Mononuclear cell (primary cell): Measurements from ENCODE around the gene KCNQ1. TPM values are rescaled to one million over a fixed set of nuclear protein-coding genes. Genes with fewer than 3 reads are reported as not detected.

Experiments
- H3K27me3 ChIP-seq: 2 replicates; pipeline ENCODE4 v1.6.0; 2011; ENCODE audit warnings: low read length, control low read depth; ENCODE audit not compliant: insufficient read depth
- H3K4me1 ChIP-seq: 2 replicates; pipeline ENCODE4 v1.5.1; 2011; ENCODE audit warnings: mild to moderate bottlenecking, low read length, control low read depth; ENCODE audit not compliant: insufficient read depth
- H3K4me3 ChIP-seq: 2 replicates; pipeline ENCODE4 v1.5.1; 2011; ENCODE audit warnings: mild to moderate bottlenecking, low read length, moderate library complexity
- H3K9me3 ChIP-seq: 2 replicates; pipeline ENCODE4 v1.5.1; 2011; ENCODE audit warnings: low read depth, mild to moderate bottlenecking, control low read depth, low read length
- total RNA-seq: library from RNA; depleted of rRNA; stranded (reverse); fragments of >200 nt; gene quantifications from one replicate; pipeline ENCODE4 v1.2.3, GENCODE V29; 2012

The KCNQ1 gene
- total RNA-seq, 1 donor: 12.7 TPM

DNA sequence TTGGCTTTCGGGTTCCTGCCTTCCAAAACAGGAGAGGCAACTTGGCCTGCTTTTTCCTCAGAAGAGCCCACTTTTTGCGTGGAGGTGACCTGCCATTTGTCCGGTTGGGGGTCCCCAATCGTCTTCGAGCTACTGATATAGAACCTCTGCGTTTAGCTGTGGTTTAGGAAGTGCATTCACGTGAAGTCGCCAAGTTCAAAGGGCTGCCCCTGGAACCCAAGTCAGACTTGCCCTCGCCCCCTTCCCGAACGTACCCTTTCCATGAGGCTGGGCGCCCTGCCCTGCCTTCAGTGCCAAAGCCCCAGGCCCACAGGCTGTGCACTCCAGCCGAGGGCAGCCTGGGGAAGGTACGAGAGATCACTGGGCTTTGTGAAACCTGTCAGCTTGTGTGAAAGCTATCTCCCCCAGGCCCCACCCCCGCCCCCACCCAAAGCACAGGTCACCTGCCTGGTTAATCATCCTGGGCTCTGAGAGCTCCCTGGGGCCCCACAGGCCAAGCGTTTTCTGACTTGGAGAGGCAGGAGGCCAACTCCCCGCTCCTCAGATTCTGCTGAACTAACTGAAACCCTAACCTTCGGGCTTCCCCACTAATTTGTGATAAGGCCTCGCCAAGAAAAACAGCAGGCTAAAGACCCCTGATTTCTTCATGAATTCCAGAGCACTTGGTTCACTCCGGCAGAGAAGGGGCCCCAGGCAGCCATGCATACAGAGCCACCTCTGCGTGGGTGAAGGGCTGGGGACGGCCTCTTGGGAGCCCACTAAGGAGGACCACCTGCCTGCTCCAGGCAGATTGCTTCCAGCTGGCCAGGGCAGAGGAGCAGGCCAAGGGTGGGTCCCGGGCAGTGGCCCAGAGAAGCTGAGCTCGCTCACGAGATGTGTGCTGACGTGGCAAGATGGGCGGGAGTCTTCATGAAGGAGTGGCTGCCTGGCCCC lies 280.8 kb downstream of the KCNQ1 start:
- Histone ChIP-seq H3K27me3 (no peaks in the 10 kb centered on the region), H3K4me1 (no peaks in the 10 kb centered on the region), H3K4me3 (no peak overlapping the region), H3K9me3 (no peaks in the 10 kb centered on the region)

DNA sequence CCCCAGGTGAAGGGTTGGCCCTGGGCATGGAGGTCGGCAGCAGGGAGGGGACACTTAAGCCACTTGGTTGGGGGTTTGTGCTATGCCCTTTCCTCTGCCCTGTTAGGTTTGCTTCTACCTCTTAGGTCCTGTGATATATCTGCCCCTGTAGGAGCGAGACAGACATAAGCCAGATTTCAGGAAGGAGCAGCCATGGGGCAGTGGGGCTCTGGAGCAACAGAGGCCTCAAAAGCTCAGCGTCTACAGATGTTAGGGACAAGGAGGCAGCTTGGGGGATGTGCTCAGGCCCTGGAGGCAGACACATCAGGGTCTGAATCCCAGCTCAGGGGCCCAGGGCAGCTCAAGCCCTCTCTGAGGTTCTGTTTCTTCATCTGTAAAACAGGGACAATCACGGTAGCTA lies 282.2 kb downstream of the KCNQ1 start:
- H3K9me3 ChIP-seq: no peaks in the 10 kb centered on the region
- no peaks in the 10 kb centered on the region for H3K27me3 ChIP-seq
- H3K4me3 ChIP-seq: no peak overlapping the region
- H3K4me1 ChIP-seq: no peaks in the 10 kb centered on the region

- Histone ChIP-seq H3K9me3 (no peaks in the 10 kb centered on the region), H3K4me1 (no peaks in the 10 kb centered on the region), H3K27me3 (no peaks in the 10 kb centered on the region), H3K4me3 (no peak overlapping the region)
Measured at GRCh38 chr11:2728128-2728662, 283.4 kb downstream of the KCNQ1 start.

GRCh38 chr11:2728663-2729332 lies 284.0 kb downstream of the KCNQ1 start:
- Histone ChIP-seq H3K4me3 (no peak overlapping the region), H3K4me1 (no peaks in the 10 kb centered on the region), H3K9me3 (no peaks in the 10 kb centered on the region), H3K27me3 (no peaks in the 10 kb centered on the region)

DNA sequence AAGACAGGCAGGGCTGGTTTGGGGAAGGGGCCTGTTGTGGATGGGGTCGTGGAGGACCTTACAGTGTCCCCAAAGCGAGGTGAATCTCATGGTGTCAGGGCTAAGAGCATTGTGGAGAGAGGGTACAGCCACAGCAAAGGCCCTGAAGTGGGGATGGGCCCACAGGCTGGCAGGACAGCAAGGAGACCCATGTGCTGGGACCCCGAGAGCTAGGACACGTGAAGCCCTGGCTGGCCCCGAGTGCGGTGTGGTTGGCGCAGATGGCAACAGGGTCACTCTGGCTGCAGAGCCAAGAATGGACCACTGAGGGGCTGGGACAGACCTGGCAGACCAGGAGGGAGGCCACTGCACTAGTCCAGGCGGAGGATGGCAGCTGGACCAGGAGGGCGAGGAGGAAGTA lies 285.0 kb downstream of the KCNQ1 start:
- no peaks in the 10 kb centered on the region for H3K4me1 ChIP-seq
- H3K9me3 ChIP-seq: no peaks in the 10 kb centered on the region
- H3K4me3 ChIP-seq: no peak overlapping the region
- no peaks in the 10 kb centered on the region for H3K27me3 ChIP-seq

- no peaks in the 10 kb centered on the region for H3K4me1 ChIP-seq
- no peak overlapping the region for H3K4me3 ChIP-seq
- H3K27me3 ChIP-seq: no peaks in the 10 kb centered on the region
- no peaks in the 10 kb centered on the region for H3K9me3 ChIP-seq
Measured at GRCh38 chr11:2730272-2731129, 285.7 kb downstream of the KCNQ1 start.

DNA sequence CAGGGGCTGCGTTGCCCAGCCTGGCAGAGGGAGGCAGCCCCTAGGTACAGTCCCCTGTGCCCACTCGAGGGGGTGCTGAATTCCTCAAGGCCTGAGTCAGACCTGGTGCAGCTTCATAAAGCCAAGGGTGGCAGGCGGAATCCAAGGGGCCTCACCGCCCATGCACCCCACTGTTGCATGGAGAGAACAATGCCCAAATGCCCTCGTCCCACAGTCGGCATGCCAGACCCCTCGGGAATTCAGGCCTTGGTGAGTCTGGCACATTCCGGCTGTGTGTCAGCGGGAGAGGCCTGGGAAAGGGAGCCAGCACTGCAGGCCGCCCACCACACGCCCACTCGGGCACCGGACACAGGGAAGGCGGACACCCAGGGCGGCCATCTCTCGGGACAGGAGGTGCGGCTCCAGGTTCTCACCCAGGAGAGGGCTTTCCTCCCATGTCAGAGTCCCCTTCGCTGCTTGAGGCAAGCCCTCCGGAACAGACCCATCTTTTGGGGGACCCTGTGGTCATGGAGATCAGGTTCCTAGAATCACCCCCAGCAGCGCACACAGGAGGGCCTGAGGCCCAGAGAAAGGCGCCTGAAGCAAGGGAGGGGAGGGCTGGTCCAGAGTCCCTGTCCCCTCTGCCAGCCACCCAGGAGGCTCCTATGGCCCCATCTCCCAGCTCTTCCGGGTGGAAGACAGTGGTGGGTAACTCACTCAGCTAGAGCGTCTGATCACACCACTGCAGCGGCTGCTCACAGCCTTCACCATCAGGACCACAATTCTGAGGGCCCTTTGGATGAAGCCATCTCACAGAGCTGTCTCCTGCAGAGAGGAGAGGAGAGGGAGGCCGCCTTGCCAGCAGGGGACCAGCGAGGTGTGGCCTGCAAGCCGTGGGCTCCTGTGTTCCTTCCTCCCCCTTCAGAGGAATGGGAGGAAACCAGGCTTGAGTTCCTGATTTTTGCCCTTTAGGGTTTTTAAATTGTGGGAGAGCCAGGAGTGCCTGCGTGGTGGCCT lies 286.6 kb downstream of the KCNQ1 start:
- no peak overlapping the region for H3K4me3 ChIP-seq
- H3K9me3 ChIP-seq: no peaks in the 10 kb centered on the region
- no peaks in the 10 kb centered on the region for H3K27me3 ChIP-seq
- no peaks in the 10 kb centered on the region for H3K4me1 ChIP-seq

DNA sequence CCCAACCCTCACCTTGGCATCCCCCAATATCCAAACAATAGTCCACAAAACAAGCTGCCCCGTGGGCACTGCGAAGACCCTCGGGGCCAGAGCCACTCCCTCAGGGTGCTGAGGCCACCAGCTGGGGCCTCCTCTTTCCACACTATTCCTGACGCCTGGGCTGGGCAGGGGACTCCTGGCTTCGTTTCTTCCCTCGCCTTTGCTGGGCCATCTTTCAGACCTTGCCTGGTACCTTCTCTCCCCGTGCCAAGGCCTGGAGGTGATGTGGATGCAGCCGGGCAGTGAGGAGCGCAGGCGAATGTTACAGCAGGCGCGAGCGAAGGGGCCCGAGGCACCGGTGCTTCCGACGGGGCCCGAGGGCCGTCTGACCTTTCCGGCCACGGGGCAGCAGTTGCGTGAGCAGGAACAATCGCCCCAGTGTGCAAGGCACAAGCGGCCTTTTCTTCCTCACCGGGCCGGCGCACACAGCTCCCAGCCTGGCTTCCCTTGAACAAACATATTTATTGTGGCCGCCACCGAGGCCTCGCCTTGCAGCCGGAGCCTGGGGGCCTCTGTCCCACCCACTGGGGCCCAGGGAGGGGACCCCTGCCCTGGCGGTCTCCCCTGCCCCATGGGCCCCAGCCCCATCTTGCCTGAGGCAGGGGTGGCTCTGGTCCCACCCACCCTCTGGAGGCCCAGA lies 287.6 kb downstream of the KCNQ1 start:
- H3K9me3 ChIP-seq: no peaks in the 10 kb centered on the region
- no peaks in the 10 kb centered on the region for H3K4me1 ChIP-seq
- H3K27me3 ChIP-seq: no peaks in the 10 kb centered on the region
- H3K4me3 ChIP-seq: no peak overlapping the region

DNA sequence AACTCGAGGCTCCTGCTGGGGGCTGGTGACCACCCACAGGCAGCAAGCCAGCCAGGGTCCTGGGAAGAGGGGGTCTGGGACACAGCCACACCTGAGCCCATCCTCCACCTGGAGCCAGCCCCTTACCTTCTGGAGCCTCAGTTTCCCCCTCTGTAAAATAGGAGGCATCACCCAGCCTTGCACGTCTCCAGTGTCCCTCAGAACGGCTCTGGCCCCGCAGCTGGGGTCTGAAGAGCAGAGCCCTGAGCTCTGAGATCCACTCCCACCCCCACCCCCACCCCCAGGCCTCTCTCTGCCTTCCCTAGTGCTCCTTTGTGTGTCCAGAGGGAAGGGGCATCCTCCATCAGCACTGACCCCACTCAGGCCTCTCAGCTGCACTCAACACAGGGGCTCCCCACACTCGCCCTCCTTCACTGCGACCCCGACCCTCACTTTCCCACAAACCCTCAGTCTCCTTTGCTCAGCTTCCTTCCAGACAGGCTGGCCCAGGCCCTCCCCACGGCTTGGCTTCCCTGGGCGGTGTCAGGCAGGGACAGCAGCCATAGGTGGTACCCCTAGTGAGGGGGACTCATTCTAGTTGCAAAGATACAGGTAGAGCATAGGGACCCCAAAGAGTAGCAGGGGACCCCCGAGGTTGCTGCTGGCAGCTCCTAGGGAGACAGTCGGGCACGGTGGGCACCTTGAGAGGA lies 288.3 kb downstream of the KCNQ1 start:
- Histone ChIP-seq H3K9me3 (no peaks in the 10 kb centered on the region), H3K4me1 (peaks cover 4% of the 10 kb centered on the region), H3K27me3 (no peaks in the 10 kb centered on the region), H3K4me3 (no peak overlapping the region)

- Histone ChIP-seq H3K9me3 (no peaks in the 10 kb centered on the region), H3K4me3 (no peak overlapping the region), H3K4me1 (peaks cover 4% of the 10 kb centered on the region), H3K27me3 (no peaks in the 10 kb centered on the region)
Measured at GRCh38 chr11:2734181-2735052, 289.6 kb downstream of the KCNQ1 start.

- no peak overlapping the region for H3K4me3 ChIP-seq
Measured at GRCh38 chr11:2735053-2735589, 290.3 kb downstream of the KCNQ1 start.

DNA sequence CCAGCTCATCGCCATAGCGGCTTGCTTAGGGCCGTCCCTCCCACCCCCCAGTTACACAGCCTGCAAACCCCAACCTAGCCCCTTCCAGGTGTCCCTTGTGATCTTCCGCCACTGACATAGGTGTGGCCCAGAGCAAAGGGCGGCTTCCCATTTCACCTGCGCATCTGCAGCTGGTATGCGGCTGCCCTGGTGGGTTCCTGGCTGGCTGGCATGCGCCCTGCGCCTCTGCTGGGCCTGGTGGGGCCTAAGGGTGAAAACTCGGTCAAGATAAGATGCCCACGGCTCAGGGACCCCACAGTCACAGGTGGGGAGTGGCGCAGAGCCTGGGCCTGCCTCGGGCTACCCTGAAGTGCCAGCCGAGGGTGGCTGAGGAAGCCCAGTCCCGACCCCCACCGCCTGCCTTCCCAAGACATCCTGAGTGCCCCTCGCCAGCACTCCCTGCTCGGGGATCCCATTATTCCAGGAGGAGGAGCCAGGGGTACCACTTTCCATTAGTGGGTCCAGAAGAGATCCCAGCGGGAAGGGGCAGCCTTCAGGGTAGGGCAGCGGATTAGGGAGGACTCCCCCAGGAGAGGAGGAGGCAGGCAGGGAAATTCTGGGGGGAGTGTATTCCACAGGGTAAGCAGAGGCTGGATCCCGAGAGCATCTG lies 291.9 kb downstream of the KCNQ1 start:
- no peak overlapping the region for H3K4me3 ChIP-seq
- H3K4me1 ChIP-seq: peaks cover 4% of the 10 kb centered on the region
- H3K27me3 ChIP-seq: no peaks in the 10 kb centered on the region
- no peaks in the 10 kb centered on the region for H3K9me3 ChIP-seq

More at GRCh38 chr11:2735053-2735589, 290.3 kb downstream of the KCNQ1 start:
- H3K9me3 ChIP-seq: no peaks in the 10 kb centered on the region
- no peaks in the 10 kb centered on the region for H3K27me3 ChIP-seq
- H3K4me1 ChIP-seq: peaks cover 4% of the 10 kb centered on the region
